DMS79 treated with DMSO at 0.1 percent for 48 hours (cell line): ENCODE measurements around the gene PDE12.

Source experiments
- DNase-seq: peaks from one replicate; lab custom pipeline; 2025; lab: John Stamatoyannopoulos, UW

Gene PDE12, protein sequence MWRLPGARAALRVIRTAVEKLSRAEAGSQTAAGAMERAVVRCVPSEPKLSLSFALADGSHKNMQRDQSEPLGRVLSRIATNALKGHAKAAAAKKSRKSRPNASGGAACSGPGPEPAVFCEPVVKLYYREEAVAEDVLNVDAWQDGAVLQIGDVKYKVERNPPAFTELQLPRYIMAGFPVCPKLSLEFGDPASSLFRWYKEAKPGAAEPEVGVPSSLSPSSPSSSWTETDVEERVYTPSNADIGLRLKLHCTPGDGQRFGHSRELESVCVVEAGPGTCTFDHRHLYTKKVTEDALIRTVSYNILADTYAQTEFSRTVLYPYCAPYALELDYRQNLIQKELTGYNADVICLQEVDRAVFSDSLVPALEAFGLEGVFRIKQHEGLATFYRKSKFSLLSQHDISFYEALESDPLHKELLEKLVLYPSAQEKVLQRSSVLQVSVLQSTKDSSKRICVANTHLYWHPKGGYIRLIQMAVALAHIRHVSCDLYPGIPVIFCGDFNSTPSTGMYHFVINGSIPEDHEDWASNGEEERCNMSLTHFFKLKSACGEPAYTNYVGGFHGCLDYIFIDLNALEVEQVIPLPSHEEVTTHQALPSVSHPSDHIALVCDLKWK

DNA sequence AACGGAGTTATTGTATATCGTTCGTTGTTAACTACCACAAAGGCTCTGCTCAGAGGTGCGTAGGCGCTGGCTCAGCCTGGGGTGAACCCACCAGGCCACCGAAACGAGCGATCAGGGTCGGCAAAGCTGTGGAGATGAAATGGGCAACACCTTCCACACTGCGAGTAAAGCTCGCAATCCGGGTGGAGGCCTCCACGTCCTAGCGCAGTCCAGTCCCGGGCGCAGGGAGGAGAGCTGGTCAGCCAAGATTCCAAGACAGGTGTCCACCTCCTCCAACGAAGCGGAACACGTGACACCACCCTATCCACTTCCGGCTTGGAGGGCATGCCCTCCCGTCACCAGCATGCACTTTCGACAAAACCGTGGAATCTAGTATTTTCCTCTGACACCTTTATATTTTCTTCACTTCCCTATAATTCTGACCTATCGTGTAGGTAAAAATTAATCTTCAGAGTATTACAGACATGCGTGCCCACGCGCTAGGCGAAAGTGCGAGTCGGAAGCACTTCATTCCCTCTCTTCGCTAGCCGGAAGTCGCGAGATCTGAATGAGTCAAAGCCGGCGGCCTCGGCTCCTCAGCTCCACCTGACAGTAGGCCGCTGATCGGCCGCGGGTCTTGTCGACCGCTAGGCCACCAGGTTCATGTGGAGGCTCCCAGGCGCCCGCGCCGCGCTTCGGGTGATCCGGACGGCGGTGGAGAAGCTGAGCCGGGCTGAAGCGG, at the start of gene PDE12:
PDE12 (plus strand) TSS at position 537 of the 721 bp plus-strand sequence; CDS start at position 643, 106 bp downstream.
- peak; percentile 57 for DNase-seq

DNA sequence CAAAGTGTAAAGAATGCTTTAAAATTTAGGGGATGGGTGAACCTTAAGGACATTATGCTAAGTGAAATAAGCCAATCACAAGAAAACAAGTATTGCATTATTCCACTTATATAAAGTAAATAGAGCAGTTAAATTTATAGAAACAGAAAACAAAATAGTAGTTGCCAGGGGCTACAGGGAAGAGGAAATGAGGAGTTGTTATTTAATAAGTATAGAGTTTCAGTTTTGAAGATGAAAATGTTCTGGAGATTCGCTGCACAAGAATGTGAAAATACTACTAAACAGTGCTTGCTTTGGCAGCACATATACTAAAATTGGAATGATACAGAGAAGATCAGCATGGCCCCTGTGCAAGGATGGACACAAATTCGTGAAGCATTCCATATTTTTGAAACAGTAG, 43.9 kb upstream of the PDE12 start:
- DNase-seq: no peak

DNA sequence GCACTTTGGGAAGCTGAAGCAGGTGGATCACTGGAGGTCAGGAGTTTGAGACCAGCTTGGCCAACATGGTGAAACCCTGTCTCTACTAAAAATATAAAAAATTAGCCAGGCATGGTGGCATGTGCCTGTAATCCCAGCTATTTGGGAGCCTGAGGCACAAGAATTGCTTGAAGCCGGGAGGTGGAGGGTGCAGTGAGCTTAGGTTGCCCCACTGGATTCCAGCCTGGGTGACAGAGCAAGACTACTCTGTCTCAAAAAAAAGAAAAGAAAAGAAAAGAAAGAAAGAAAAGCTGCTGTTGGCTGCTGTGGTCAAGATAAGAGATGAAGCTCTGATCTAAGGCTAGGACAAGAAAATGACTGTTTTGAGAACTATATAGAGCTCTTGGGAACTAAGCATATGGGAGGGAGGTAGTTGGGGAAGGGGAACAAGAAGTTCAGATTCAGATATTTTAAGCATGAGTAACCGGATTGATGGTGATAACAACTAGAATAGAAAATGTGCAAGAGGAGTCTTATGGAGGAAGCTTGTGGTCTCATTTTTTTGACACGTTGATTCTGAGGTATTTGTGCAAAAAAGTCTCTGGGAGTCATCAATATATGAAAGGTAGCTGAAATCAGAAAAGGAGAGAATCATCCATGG, 37.7 kb upstream of the PDE12 start:
- no peak for DNase-seq

DNA sequence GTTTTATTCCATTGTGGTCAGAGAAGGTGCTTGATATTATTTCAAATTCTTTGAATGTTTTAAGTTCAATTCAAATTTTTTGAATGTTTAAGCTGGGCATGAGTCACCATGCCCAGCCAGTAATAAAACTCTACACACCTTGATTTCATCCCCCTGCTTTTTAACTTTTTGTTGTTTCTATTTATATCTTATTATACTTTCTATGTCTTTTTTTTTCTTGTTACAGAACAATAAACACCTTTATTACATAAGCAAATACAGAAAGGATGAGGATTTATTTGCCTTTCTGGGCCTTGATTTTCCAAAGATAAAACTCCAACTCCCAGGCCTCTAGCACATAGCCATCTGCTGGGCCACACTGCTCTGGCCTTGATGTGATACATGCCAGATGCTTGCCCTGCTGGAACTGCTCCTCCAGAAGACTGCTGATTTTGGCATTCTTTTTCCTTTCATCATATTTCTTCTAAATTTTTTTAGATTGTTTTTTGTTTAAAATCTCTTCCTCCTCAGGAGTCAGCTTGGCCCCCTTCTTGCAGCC, 25.9 kb upstream of the PDE12 start:
- DNase-seq: no peak

DNA sequence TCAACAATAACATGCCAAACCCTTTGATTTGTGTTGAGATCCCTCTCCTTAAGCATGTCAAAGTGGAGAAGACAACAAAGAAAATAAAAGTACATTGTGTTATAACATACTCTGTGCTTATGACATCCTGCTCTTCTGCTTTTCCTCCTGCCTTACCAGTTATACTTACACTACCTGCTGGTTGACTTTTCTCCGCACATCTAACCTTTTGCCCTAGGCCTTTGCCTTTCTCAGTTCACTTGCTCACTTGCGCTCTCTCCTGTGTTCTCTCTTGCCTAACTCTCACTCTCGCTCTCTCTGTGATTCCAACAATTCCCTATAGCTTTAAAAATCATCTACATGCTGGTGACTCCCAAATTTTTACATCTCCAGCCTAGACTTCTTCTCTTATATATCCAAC, 17.6 kb upstream of the PDE12 start:
- DNase-seq: no peak

DNA sequence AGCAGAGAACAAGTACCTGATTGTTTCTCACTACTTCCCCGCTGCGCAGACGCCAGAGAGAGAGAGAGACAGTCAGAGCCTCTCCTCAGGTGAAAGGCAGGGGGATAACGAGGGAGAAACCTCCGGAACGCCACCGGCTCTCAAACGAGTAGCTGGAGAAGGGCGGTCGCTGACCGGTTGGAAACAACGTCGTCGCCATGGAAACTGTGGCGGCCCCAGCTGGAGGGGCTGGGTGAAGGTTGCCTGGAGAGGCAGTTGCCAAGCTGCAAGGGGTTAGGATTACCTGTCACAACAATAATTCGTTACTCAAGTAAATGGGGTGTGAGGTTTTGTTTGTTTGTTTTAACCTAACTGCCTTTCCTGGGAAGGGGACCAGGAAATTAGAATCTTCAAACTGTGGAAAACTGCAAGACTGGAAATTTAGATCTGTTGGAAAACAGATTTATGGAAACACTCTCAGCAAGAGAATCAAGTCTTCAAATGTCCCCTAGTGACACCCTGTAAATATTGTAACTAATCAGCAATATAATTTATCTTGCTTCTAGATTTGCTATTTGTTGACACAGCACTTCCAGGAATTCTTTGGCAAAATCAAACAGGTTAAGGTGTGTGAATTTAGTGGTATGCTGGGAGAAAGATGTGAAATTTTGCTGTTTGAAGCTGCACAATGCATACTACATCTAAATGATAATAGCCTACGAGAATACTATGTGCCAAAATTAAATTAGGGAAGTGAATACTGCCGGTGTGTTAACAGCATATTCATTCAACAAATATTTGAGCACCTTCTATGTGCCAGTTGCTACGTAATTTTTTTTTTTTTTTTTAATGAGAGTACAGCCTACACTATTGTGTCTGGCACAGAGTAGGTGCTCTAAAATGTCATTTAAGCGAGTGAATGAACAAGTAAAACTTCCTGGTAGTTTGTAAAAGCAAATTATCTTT, 11.6 kb upstream of the PDE12 start, which contains the start of gene DNAH12:
DNAH12 (minus strand) TSS at position 164 of the 945 bp plus-strand sequence. CDS start 1,474 bp downstream, outside the sequence.
- peak; percentile 59 for DNase-seq

DNA sequence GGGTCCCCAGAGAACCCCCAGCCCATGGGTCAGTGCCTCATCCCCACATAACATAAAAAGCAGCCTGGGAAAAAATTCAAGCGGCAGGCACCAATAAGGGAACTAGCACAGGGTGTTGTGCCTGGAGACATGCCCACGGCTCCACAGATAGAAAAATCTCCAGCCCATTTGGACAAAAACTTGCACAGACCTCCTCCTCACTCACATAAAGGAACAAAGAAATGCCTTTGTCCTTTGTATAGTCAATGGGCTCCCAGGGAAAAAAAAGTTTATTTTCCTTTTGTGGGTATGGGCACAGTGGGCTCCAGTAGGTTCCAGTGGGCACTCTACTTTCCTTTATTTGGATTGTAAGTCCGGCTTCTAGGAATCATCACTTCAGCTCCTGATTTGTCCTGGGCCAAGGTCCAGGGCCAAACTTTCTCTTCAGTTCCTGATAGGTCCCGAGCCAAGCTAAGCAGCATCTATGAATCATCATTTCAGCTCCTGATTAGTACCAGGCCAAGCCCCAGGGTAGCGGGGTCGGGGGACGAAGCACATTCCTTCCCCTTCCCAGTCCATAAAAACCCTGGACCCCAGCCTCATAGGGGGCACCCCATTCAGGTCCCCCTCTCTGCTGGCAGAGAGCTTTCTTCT, 10.3 kb upstream of the PDE12 start:
- DNase-seq: no peak

DNA sequence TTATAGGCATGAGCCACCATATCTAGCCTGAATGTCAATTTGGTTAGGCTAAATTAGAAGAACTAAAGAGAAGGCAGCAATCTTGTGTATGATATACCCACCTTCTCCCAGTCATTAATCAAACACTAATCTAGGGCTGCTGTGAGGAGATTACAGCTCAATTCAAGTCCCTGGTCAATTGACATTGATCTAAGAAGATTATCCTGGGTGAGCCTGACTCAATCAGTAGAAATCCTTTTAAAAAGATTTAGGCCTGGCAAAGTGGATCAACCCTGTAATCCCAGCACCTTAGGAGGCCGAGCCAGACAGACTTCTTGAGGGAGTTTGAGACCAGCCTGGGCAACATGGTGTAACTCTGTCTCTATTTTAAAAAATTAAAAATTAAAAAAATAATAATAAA, 9.5 kb upstream of the PDE12 start:
- no peak for DNase-seq

DNA sequence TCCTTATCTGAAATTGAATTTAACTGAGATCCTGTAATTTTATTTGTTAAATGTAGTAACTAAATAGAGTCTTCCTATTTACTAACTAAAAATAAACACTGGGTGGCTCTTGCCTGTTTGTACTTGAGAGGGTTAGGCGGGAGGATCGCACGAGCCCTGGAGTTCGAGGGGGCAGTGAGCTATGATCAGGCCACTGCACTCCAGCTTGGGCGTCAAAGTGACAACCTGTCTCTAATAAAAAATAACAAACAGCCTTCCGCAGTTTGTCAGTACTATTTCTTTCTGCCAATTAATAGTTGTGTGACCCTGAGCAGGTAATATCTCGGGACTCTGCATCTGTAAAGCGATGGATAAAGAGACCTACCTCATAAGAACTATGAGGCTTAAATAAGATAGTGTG, 768 bp upstream of the PDE12 start:
- DNase-seq: peak; percentile 20

DNA sequence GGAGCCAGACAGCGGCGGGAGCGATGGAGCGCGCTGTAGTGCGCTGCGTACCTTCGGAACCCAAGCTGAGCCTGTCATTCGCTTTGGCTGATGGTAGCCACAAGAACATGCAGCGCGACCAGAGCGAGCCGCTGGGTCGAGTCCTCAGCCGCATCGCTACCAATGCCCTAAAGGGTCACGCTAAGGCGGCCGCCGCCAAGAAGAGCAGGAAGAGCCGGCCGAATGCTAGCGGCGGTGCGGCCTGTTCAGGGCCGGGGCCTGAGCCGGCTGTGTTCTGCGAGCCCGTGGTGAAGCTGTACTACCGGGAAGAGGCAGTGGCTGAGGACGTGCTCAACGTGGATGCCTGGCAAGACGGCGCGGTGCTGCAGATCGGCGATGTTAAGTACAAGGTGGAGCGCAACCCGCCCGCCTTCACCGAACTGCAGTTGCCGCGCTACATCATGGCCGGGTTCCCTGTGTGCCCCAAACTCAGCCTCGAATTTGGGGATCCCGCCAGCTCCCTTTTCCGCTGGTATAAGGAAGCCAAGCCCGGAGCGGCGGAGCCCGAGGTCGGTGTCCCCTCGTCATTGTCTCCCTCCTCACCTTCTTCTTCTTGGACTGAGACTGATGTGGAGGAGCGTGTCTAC, 498 bp downstream of the PDE12 start:
- DNase-seq: no peak

DNA sequence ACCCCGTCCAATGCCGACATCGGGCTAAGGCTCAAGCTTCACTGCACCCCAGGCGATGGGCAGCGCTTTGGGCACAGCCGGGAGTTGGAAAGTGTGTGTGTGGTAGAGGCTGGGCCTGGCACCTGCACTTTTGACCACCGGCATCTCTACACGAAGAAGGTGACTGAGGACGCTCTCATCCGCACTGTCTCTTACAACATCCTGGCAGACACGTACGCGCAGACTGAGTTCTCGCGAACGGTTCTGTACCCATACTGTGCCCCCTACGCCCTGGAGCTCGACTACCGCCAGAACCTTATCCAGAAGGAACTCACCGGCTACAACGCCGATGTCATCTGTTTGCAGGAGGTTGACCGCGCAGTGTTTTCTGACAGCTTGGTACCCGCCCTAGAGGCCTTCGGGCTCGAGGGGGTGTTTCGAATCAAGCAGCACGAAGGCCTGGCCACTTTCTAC, 1.0 kb downstream of the PDE12 start:
- no peak for DNase-seq

DNA sequence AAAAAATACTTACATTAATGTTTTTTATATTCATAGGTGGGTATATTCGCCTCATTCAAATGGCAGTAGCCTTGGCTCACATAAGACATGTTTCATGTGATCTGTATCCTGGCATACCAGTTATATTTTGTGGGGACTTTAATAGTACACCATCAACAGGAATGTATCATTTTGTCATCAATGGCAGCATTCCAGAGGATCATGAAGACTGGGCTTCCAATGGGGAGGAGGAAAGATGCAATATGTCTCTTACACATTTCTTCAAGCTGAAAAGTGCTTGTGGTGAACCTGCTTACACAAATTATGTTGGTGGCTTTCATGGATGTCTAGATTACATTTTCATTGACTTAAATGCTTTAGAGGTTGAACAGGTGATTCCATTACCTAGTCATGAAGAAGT, 3.5 kb downstream of the PDE12 start:
- no peak for DNase-seq

DNA sequence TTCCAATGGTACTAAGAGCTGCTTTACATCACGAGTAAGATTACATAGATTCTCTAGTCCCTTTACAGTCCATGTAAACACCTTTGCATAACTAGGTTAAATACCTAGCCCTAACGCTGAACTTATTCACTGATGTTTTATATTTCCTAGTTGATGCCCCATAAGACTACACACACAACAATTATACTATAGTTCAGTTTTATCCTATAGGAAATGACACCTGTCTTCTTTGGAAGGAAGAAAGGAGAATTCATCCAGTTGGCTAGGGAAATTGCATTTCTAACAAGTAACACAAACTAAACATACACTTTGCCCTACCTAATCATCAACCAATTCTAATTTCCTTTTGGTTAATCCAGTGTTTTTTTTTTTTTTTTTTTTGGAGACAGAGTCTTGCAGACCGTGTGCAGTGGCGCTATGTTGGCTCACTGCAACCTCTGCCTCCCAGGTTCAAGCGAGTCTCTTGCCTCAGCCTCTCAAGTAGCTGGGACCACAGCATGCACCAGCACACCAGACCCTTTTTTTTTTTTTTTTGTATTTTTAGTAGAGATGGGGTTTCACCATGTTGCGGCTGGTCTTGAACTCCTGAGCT, 13.9 kb downstream of the PDE12 start:
- DNase-seq: no peak

DNA sequence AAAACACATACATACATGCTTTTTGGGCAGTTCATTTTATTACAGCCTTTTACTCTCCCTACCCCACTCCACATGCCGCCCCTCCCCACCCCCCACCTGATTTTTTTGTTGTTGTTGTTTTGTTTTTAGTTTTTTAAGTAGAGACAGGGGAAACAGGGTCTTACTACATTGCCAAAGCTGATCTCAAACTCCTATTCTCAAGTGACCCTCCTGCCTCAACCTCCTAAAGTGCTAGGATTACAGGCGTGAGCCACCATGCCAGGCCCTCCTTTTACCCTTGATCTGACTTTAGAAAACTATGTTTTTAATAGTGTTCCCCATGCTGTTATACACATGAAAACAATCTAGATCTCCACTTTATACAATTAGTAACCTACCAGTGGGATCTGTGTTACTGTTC, 14.8 kb downstream of the PDE12 start:
- no peak for DNase-seq

DNA sequence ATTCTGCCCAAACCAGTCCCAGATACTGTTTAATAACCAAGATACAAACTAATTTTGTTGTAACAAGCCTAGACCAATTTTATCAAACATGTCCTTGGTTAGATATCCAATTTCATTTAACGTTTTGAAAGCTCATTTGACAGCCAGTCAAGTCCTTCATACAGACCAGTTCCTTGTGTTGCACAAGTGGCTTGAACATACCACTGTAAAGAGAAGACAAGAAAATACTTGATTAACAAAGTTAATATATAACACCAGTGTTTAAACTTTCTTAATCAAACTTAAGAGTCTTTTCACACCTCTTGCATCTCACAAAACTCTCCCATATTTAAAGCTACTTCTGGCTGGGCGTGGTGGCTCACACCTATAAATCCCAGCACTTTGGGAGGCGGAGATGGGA, 16.0 kb downstream of the PDE12 start:
- DNase-seq: no peak

DNA sequence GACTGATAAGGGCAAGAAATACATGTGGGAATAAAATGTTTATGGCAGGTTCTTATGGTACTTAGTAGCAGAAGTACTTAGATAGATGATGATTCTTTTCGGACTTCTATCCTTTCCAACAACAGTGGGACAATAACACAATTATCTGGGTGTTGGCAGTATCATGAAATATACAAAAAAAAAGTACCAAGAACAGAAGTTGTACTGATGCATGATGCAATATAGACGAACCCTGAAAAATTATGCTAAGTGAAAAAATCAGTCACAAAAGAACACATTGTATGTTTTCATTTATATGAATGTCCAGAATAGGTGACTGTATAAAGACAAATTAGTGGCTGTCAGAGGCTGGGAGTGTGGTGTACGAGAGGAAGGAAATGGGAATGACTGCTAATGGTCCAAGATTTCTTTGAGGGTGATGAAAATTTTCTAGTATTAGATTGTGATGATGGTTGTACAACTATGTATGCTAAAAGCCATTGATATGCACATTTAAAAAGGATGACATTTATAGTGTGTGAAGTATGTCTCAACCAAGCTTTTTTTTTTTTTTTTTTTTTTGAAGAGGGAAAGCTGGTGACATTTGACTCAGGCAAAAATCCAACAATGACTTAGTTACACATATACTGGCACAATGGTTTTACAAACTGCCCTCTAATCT, 20.0 kb downstream of the PDE12 start:
- DNase-seq: no peak

DNA sequence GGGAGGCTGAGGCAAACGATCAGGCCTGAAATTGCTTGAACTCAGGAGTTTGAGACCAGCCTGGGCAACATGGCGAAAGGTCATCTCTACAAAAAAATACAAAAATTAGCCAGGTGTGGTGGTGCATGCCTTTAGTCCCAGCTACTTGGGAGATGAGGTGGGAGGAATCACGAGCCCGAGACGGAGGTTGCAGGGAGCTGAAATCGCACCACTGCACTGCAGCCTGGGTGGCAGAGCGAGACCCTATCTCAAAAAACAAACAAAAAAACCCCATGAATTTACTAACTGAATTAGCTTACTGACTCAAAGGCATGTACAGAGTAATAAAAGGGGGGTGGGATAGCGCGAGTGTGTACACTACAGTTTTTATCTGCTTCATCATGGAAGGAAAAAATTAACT, 21.7 kb downstream of the PDE12 start:
- no peak for DNase-seq

DNA sequence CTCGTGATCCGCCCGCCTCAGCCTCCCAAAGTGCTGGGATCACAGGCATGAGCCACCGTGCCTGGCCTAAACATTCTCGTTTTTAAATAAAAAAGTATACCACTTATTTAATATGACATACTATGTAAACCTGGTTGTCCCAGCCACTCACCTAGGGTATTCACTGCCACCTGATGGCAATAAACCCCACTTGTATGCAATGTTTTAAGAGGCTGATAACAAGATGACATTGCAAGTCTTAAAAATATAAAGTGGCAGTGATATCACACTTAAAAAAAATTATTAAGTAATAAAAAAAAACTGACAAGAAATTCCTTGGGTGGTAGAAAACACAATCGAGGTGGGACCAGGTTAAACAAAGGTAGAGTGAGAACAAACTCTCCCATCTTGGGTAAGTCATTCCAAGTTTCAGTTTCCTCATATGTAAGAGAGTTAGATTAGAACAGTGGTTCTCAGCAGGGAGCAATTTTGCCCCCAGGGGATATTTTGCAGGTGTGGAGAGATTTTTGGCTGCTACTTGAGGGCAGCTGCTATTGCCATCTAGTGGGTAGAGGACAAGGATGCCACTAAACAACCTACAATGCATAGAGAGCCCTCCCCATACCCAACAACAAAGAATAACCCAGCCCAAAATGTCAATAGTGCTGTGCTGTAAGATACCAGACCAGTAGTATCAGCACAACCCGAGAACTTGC, 26.5 kb downstream of the PDE12 start:
- no peak for DNase-seq
